ACHN (cell line): ENCODE data around the gene PHF13.
"Not testable (repeated sequence)": the region's sequence is repeated elsewhere in the genome, so short reads cannot be mapped to it uniquely, and the experiment has no call there.

Experiments used
- DNase-seq: peaks from one replicate; pipeline ENCODE4 v3.0.0-alpha.2; 2015
- in situ Hi-C: cut with HindIII; loops from 2 replicates; pipeline ENCODE4 v1.10.0; 2017; ENCODE audit warnings: low sequenced_read_pairs, low pct_ligation_motif_present, low pct_unique_long_range_greater_than_20kb

Gene PHF13

GRCh38 chr1:6638226-6638625 lies 24.7 kb downstream of the PHF13 start:
- DNase-seq, result no peak

GRCh38 chr1:6640867-6641266 lies 27.3 kb downstream of the PHF13 start:
- in situ Hi-C loops, DNase-seq: not testable (repeated sequence)

More at GRCh38 chr1:6638226-6638625, 24.7 kb downstream of the PHF13 start:
- in situ Hi-C loops, result no loop called here

GRCh38 chr1:6645018-6645417 lies 31.5 kb downstream of the PHF13 start:
- DNase-seq, result no peak
- in situ Hi-C loops, result no loop called here

GRCh38 chr1:6646499-6647148 lies 33.1 kb downstream of the PHF13 start:
- peak; percentile 36 for DNase-seq
- in situ Hi-C loops, result no loop called here

- in situ Hi-C loops, result no loop called here
- no peak for DNase-seq
These were observed 35.0 kb downstream of the PHF13 start for GRCh38 chr1:6648556-6648955.

- in situ Hi-C loops, result no loop called here
These were observed 38.4 kb downstream of the PHF13 start for GRCh38 chr1:6651909-6652308.

GRCh38 chr1:6652986-6653385 lies 39.5 kb downstream of the PHF13 start:
- DNase-seq, result no peak
- in situ Hi-C loops, result no loop called here

More at GRCh38 chr1:6651909-6652308, 38.4 kb downstream of the PHF13 start:
- DNase-seq, result no peak

- in situ Hi-C loops, result no loop called here
- no peak for DNase-seq
These were observed 40.1 kb downstream of the PHF13 start for GRCh38 chr1:6653436-6654290.

- DNase-seq, result no peak
- in situ Hi-C loops, result no loop called here
These were observed 43.6 kb downstream of the PHF13 start for GRCh38 chr1:6657138-6657537.

- in situ Hi-C loops, result no loop called here
These were observed 45.0 kb downstream of the PHF13 start for GRCh38 chr1:6658359-6659060.

GRCh38 chr1:6660415-6661049 lies 47.0 kb downstream of the PHF13 start:
- in situ Hi-C loops, result no loop called here
- DNase-seq, result no peak

More at GRCh38 chr1:6658359-6659060, 45.0 kb downstream of the PHF13 start:
- no peak for DNase-seq

GRCh38 chr1:6662468-6662867 lies 48.9 kb downstream of the PHF13 start:
- in situ Hi-C loops, DNase-seq: not testable (repeated sequence)

GRCh38 chr1:6666696-6667095 lies 53.2 kb downstream of the PHF13 start:
- in situ Hi-C loops, result no loop called here
- DNase-seq, result no peak

- DNase-seq, result no peak
- in situ Hi-C loops, result no loop called here
These were observed 53.6 kb downstream of the PHF13 start for GRCh38 chr1:6667139-6667538.

- in situ Hi-C loops, result no loop called here
- DNase-seq, result no peak
These were observed 55.0 kb downstream of the PHF13 start for GRCh38 chr1:6668503-6668902.

- in situ Hi-C loops, result no loop called here
- DNase-seq, result no peak
These were observed 59.0 kb downstream of the PHF13 start for GRCh38 chr1:6672558-6672957.
